HUES6 (cell line): Measurements from ENCODE around the gene RANGAP1.
"Not testable (repeated sequence)": the region's sequence is repeated elsewhere in the genome, so short reads cannot be mapped to it uniquely, and the experiment has no call there.

ENCODE experiments used
- H3K27ac ChIP-seq: 2 replicates; pipeline ENCODE4 v1.7.0; 2013; ENCODE audit warnings: low read depth, mild to moderate bottlenecking, low read length, inconsistent platforms
- H3K27me3 ChIP-seq: 2 replicates; pipeline ENCODE4 v1.6.1; 2013; ENCODE audit warnings: low read length; ENCODE audit not compliant: control insufficient read depth, insufficient read depth
- H3K36me3 ChIP-seq: 2 replicates; pipeline ENCODE4 v1.6.1; 2013; ENCODE audit warnings: low read length; ENCODE audit not compliant: control insufficient read depth, insufficient read depth
- H3K4me1 ChIP-seq: 2 replicates; pipeline ENCODE4 v1.6.1; 2013; ENCODE audit warnings: low read length; ENCODE audit not compliant: control insufficient read depth, insufficient read depth
- H3K4me3 ChIP-seq: 2 replicates; pipeline ENCODE4 v1.5.1; 2013; ENCODE audit warnings: low read depth, low read length
- H3K9ac ChIP-seq: one replicate; pipeline ENCODE4 v1.6.1; 2013; ENCODE audit warnings: mild to moderate bottlenecking, low read length
- H3K9me3 ChIP-seq: 2 replicates; pipeline ENCODE4 v1.6.1; 2013; ENCODE audit warnings: low read depth, low read length; ENCODE audit not compliant: control insufficient read depth, insufficient read depth

The RANGAP1 gene

DNA sequence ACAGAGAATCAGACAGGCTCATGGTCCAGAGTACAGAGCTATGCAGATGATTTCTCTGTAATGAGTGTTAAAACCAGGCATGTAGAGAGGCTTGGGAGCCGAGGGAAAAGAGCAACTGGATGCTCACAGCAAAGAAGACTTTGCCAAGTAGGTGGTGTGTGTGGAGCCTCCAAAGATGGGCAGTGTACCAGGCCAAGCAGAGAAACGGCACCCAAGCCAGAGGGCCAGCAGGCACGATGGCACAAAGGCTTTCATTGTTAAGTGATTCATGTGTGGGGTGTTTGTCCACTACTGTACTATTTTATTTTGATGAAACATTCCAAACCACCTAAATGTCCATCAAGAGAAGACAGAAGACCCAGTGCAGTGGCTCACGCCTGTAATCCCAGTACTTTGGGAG is 11.1 kb downstream of the RANGAP1 start:
- H3K27ac ChIP-seq, result no peak overlapping the region

DNA sequence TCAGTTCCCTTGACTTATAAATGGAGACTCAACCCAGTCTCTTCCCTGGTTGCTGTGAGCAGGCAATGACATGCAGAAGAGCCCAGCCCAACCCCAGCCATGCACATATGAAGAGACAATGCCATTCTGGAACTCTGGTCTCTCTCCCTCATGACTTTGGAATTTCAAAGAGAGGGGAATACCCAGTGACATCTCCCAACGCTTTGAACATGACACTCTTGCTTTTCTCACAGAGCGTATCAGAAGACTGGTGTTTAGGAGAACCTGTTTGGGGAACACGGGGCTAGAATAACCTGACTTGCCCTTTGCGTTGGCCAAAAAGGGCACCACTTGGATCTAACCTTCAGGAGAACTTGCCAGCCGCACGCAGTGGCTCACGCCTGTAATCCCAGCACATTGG is 12.9 kb downstream of the RANGAP1 start:
- no peaks in the 10 kb centered on the region for H3K4me1 ChIP-seq
- H3K27ac ChIP-seq, result no peak overlapping the region
- H3K4me3 ChIP-seq, result no peak overlapping the region
- H3K27me3 ChIP-seq, result no peaks in the 10 kb centered on the region
- peaks cover 89% of the 10 kb centered on the region for H3K36me3 ChIP-seq
- H3K9ac ChIP-seq, result no peak overlapping the region
- H3K9me3 ChIP-seq, result no peaks in the 10 kb centered on the region

More for the DNA sequence above, 11.1 kb downstream of the RANGAP1 start:
- H3K9ac ChIP-seq, result no peak overlapping the region
- no peaks in the 10 kb centered on the region for H3K27me3 ChIP-seq
- H3K4me1 ChIP-seq, result no peaks in the 10 kb centered on the region
- H3K36me3 ChIP-seq, result peaks cover 89% of the 10 kb centered on the region
- H3K4me3 ChIP-seq, result no peak overlapping the region
- H3K9me3 ChIP-seq, result no peaks in the 10 kb centered on the region

DNA sequence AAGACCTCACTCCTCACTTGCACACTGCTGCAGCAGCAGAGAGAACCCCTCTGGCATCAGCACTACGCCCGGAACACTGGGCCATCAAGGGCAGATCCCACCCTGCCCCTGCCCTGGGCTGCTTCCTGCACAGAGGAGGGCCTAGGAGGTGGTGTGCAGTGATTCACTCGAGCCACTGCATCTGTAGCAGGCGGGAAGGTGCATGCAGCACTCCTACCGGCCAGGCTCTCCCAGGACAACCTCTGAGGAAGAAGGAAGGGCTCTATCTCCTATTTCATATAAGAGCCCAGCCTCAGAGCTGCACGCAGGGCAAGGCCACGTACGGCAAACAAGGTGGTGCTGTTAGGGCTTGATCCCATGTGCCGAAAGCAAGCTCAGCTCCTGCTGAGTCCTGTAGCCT is 14.2 kb downstream of the RANGAP1 start:
- Histone ChIP-seq H3K9me3 (no peaks in the 10 kb centered on the region), H3K27me3 (no peaks in the 10 kb centered on the region), H3K9ac (no peak overlapping the region), H3K4me3 (no peak overlapping the region), H3K27ac (no peak overlapping the region), H3K36me3 (peaks cover 91% of the 10 kb centered on the region), H3K4me1 (no peaks in the 10 kb centered on the region)

DNA sequence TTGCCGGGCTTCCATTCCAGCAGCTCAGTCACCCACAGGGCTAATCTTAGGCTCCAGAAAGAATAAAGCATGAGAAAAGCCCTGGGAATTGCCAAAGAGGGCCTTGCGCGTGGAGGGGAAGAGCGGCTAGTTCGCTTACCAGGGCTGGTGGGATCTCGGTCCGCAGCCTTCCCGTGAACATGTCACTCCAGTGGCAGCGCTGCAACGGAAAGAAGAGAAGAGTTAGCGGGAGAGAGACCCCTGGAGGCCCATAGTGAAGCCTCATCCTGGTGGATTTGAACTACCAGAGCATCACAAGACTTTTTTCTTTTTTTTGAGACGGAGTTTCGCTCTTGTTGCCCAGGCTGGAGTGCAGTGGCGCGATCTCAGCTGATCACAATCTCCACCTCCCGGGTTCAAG is 18.0 kb downstream of the RANGAP1 start:
- Histone ChIP-seq H3K4me1 (no peaks in the 10 kb centered on the region), H3K27ac (no peak overlapping the region), H3K36me3 (peaks cover 92% of the 10 kb centered on the region), H3K27me3 (no peaks in the 10 kb centered on the region), H3K9me3 (no peaks in the 10 kb centered on the region), H3K9ac (no peak overlapping the region), H3K4me3 (no peak overlapping the region)

DNA sequence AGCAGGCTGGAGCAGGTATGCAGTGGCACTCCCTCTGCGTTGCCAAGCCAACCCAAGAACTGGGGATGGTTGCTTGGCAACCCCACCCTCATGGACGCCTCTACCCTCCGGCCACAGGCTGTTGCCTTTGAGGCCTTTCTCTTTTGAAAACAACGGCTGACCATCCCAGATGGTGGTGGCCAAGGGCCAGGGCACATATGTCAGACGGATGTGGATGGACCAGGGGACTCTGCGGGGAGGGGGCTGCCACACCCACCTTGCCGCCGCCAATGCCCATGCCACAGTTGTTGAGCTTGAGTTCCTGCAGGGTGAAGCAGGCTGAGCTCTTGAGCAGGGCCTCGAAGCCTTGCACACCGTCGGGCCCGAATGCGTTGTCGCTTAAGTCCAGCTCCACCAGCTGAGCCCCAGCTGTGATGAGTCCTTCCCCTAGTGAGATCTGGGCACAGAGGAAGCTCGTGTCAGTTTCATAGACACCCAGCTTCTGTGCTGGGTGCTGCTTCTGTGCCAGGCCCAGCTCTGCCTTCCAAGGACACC is 21.5 kb downstream of the RANGAP1 start:
- no peaks in the 10 kb centered on the region for H3K9me3 ChIP-seq
- H3K27ac ChIP-seq, result no peak overlapping the region
- H3K4me3 ChIP-seq, result no peak overlapping the region
- no peaks in the 10 kb centered on the region for H3K27me3 ChIP-seq
- H3K36me3 ChIP-seq, result peaks cover 96% of the 10 kb centered on the region
- H3K9ac ChIP-seq, result no peak overlapping the region
- no peaks in the 10 kb centered on the region for H3K4me1 ChIP-seq

DNA sequence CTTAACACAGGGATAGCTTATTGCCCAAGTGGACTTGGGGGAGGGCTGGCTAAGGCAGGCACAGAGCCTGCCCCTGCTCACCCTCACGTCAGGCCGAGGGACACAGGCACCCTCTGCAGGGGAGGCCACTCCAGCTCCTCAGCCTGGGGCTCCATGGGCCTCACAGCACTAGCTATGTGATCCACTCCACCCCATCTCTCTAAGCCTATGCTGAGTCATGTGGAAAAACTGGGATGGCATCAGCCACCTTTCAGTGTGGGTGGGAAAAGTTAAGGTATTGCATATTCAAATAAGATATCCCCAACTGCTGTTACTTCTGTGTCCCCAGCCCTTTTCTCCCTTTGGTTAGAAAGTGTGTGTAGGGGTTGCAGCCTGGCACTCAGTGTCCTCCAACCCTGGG is 22.3 kb downstream of the RANGAP1 start:
- peaks cover 95% of the 10 kb centered on the region for H3K36me3 ChIP-seq
- no peaks in the 10 kb centered on the region for H3K4me1 ChIP-seq
- H3K9ac ChIP-seq, result no peak overlapping the region
- H3K27ac ChIP-seq, result no peak overlapping the region
- H3K27me3 ChIP-seq, result no peaks in the 10 kb centered on the region
- no peak overlapping the region for H3K4me3 ChIP-seq
- H3K9me3 ChIP-seq, result no peaks in the 10 kb centered on the region

DNA sequence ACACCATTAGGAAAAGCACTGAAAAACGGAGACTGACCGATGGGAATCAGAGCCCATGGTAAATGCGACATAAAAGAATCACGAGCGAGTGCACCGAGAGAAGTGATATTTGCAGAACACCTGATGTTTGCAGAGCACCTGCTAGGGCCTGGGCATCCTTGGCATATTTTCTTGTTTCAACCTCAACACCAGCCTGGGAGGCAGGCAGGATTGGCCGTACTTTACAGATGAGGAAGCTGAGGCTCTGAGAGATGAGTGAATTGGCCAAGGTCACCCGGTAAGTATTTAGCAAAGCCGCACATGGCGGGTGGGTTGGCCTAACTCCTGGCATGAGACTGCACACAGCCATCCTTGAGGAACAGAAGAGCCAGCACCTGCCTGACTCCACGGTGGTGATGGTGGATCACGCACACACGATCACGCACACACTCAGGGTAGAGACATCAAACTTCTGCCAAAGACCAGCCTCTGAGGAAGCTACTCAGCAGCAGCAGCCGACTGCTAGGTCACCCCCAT is 23.7 kb downstream of the RANGAP1 start:
- Histone ChIP-seq H3K27ac (no peak overlapping the region), H3K27me3 (no peaks in the 10 kb centered on the region), H3K36me3 (peaks cover 95% of the 10 kb centered on the region), H3K4me1 (peaks cover 4% of the 10 kb centered on the region; the same call in 1 of the 2 replicates), H3K4me3 (no peak overlapping the region), H3K9ac (no peak overlapping the region), H3K9me3 (no peaks in the 10 kb centered on the region)

DNA sequence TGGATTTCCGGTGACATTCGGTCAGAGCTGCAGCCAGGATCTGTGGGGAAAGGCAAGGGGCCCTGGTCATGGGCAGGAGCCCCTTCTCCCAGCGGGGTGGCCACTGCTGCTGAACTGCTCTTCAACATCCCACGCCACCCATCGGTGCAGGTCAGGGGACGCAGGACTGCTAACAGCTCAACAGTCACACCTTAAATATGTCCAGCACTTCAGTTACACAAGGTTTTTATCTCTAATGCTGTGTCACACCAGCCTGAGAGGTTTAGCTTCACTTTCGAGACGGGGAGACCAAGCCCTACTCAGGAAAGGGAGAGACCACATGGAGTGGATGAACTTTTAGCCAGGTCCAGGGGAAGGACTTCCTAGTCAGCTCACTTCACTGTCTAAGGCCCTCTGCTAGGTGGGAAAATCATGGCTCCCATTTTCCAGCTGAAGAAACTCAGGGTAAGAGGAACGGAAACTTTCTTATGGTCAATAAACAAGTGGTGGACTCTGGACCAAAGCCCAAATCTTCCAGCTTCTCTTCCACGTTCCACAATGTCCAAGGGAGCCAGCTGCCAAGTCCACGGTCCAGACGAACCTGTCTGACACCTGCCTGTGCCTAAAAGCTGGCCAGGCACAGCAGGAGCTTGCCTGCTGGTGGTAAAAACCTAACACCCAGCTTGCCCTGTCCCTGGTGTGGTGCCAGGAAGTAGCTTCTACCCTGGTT is 24.3 kb downstream of the RANGAP1 start:
- Histone ChIP-seq H3K27me3 (no peaks in the 10 kb centered on the region), H3K27ac (no peak overlapping the region), H3K9ac (no peak overlapping the region), H3K9me3 (no peaks in the 10 kb centered on the region), H3K4me3 (no peak overlapping the region), H3K4me1 (peaks cover 8% of the 10 kb centered on the region; the same call in 1 of the 2 replicates), H3K36me3 (peaks cover 95% of the 10 kb centered on the region)

DNA sequence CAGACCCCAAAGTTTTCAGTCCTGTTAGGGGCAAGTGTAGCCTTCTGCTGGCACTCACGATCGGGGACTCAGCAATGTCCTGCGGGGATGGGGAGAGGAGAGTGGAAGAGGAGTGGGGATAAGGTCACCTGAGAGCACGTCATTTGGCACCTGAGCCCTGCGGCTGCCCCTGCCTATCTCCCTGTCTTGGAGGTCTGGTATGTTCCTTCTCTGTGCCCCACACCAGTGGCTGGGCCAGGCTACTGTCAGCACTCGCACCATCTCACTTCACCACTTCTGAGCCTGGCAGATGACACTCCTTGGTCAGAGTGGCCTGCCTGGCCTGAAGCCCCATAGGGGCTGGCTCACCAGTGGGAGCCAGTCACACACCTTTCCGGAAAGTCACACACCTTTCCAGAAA is 25.1 kb downstream of the RANGAP1 start:
- Histone ChIP-seq H3K27me3 (no peaks in the 10 kb centered on the region), H3K36me3 (peaks cover 96% of the 10 kb centered on the region), H3K4me1 (peaks cover 8% of the 10 kb centered on the region; the same call in 1 of the 2 replicates), H3K9ac (no peak overlapping the region), H3K4me3 (no peak overlapping the region), H3K9me3 (no peaks in the 10 kb centered on the region), H3K27ac (no peak overlapping the region)

DNA sequence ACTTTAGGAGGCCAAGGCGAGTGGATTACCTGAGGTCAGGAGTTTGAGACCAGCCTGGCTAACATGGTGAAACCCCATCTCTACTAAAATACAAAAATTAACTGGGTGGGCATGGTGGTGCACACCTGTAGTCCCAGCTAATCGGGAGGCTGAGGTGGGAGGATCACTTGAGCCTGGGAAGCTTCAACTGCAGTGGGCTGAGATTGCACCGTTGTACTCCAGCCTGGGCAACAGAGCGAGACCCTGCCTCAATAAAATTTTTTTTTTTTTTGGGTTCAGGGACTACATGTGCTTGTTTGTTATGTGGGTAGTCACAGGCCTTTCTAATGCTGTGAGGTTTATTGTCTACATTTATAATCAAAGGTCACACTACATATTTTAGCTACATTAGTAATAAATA is 26.2 kb downstream of the RANGAP1 start:
- H3K4me1 ChIP-seq, H3K9ac ChIP-seq, H3K9me3 ChIP-seq, H3K27ac ChIP-seq, H3K4me3 ChIP-seq, H3K27me3 ChIP-seq: not testable (repeated sequence)
- peaks cover 97% of the 10 kb centered on the region for H3K36me3 ChIP-seq

DNA sequence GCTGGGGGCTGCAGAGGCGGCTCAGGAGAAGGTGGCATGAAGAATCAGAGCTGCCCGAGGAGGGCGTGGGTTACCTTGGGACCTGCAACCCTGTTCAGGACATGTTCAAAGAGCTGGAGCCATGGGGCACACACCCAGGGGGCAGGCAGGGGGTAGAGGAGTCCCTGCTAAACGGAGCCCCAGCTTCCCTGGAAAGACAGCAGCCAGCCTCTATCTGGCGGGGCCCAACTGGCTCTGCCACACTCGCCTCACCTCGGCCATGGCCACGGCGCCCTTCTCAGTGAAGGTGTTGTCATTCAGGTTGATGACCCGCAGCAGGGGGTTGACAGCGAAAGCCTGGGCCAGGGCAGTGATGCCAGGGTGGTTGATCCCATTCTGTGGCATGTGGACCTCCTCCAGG is 28.3 kb downstream of the RANGAP1 start:
- H3K4me1 ChIP-seq, result peaks cover 8% of the 10 kb centered on the region; the same call in 1 of the 2 replicates
- no peaks in the 10 kb centered on the region for H3K9me3 ChIP-seq
- H3K4me3 ChIP-seq, result no peak overlapping the region
- no peaks in the 10 kb centered on the region for H3K27me3 ChIP-seq
- no peak overlapping the region for H3K9ac ChIP-seq
- no peak overlapping the region for H3K27ac ChIP-seq
- H3K36me3 ChIP-seq, result peaks cover 97% of the 10 kb centered on the region
